ENCODE data around the gene SMIM33. TPM values are rescaled to one million over a fixed set of nuclear protein-coding genes. Genes with fewer than 3 reads are reported as not detected.

The SMIM33 gene
- total RNA-seq, 2 donors from 2014 or later: not detected

DNA sequence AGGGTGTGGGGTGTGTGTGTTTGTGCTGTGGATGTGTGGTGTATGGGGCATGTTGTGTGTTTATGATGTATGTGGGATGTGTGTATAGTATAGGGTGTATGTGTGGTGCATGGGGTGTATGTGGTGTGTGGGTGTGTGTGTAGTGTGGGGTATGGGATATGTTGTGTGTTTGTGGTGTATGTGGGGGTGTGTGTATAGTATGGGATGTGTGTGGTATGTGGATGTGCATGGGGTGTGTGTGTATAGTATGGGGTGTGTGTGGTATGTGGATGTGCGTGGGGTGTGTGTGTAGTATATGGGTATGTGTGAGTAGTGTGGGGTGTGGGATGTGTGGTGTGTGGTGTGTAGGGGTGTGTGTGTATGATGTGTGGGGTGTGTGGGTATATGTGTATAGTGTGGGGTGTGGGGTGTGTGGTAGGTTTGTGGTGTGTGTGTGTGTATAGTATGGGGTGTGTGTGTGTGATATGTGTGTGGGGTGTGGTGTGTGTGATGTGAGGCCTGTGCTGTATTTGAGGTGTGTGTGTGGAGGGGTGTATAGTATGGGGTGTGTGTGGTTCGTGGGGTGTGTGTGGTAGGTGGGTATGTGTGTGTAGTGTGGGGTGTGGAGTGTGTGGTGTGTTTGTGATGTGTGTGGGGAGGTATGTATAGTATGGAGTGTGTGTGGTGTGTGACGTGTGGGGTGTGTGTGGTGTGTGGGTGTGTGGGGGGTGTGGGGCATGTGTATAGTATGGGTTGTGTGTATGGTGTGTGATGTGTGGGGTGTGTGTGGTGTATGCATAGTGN is 18.7 kb upstream of the SMIM33 start:
- ATAC-seq (ENCODE audit: insufficient number of reproducible peaks, low FRiP score, low read depth): no peak
- Histone ChIP-seq H3K27ac (no peak overlapping the region), H3K27me3 (replicated peaks; ENCODE audit: insufficient read depth) (no peaks in the 10 kb centered on the region), H3K9me3 (no peaks in the 10 kb centered on the region), H3K4me1 (ENCODE audit: control insufficient read depth in 1 of 2, low read depth in 2 of 2) (no peaks in the 10 kb centered on the region), H3K36me3 (no peaks in the 10 kb centered on the region), H3K4me3 (no peak overlapping the region)
- DNase-seq (ENCODE audit: low spot score): no peak
- TF ChIP-seq CTCF (IDR thresholded peaks at IDR 0.05): no peak

- Histone ChIP-seq H3K4me3 (no peak overlapping the region), H3K9me3 (no peaks in the 10 kb centered on the region), H3K27me3 (replicated peaks; ENCODE audit: insufficient read depth) (no peaks in the 10 kb centered on the region), H3K36me3 (no peaks in the 10 kb centered on the region), H3K27ac (no peak overlapping the region), H3K4me1 (ENCODE audit: control insufficient read depth in 1 of 2, low read depth in 2 of 2) (peaks cover 0 to under 1% of the 10 kb centered on the region in 2 donors)
- no peak for TF ChIP-seq CTCF (IDR thresholded peaks at IDR 0.05)
- DNase-seq (ENCODE audit: low spot score) (no peak), ATAC-seq (ENCODE audit: insufficient number of reproducible peaks, low FRiP score, low read depth) (no peak)
Observed at GRCh38 chr5:139453683-139454567, 16.9 kb upstream of the SMIM33 start.

- Histone ChIP-seq H3K4me3 (no peak overlapping the region), H3K27me3 (replicated peaks; ENCODE audit: insufficient read depth) (no peaks in the 10 kb centered on the region), H3K9me3 (no peaks in the 10 kb centered on the region), H3K36me3 (no peaks in the 10 kb centered on the region), H3K27ac (no peak overlapping the region), H3K4me1 (ENCODE audit: control insufficient read depth in 1 of 2, low read depth in 2 of 2) (peaks cover 0 to 5% of the 10 kb centered on the region in 2 donors)
- DNase-seq (ENCODE audit: low spot score): no peak
- no peak for ATAC-seq (ENCODE audit: insufficient number of reproducible peaks, low FRiP score, low read depth)
- no peak for TF ChIP-seq CTCF (IDR thresholded peaks at IDR 0.05)
Observed at GRCh38 chr5:139454568-139455290, 16.1 kb upstream of the SMIM33 start.

DNA sequence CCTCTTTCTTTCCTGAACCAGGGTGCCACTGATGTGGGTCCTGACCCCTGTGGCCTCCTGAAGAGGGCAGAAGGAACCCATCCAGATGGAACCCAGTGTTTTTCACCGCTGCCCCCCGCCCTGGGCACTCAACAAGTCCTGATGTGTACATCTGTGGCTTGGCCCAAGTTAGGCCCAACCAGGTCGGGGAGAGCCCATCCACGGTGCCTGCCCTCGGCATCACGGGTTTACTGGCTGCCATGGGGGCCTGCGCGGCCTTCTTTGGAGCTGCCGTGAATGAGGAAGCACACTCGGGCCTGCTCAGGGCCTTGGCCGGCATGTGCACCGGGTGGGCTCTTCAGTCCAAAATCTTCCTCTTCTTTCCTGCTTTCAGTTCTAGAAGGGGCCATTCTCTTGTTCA is 14.0 kb upstream of the SMIM33 start:
- Histone ChIP-seq H3K36me3 (no peaks in the 10 kb centered on the region), H3K4me1 (ENCODE audit: control insufficient read depth in 1 of 2, low read depth in 2 of 2) (peaks cover 0 to 5% of the 10 kb centered on the region in 2 donors), H3K4me3 (no peak overlapping the region), H3K27ac (no peak overlapping the region), H3K9me3 (no peaks in the 10 kb centered on the region), H3K27me3 (replicated peaks; ENCODE audit: insufficient read depth) (no peaks in the 10 kb centered on the region)
- no peak for TF ChIP-seq CTCF (IDR thresholded peaks at IDR 0.05)
- DNase-seq (ENCODE audit: low spot score) (no peak), ATAC-seq (ENCODE audit: insufficient number of reproducible peaks, low FRiP score, low read depth) (no peak)

GRCh38 chr5:139457241-139457640 is 13.6 kb upstream of the SMIM33 start:
- no peak for DNase-seq (ENCODE audit: low spot score)
- H3K27me3 ChIP-seq (replicated peaks; ENCODE audit: insufficient read depth): no peaks in the 10 kb centered on the region
- no peak for TF ChIP-seq CTCF (IDR thresholded peaks at IDR 0.05)
- H3K4me3 ChIP-seq: no peak overlapping the region
- H3K27ac ChIP-seq: no peak overlapping the region
- peaks cover 0 to 5% of the 10 kb centered on the region in 2 donors for H3K4me1 ChIP-seq (ENCODE audit: control insufficient read depth in 1 of 2, low read depth in 2 of 2)
- H3K36me3 ChIP-seq: no peaks in the 10 kb centered on the region
- ATAC-seq (ENCODE audit: insufficient number of reproducible peaks, low FRiP score, low read depth): no peak
- H3K9me3 ChIP-seq: no peaks in the 10 kb centered on the region

Measured in thoracic aorta (tissue), 2 donors.